Right kidney (tissue), 9 donors: ENCODE results near the gene DUSP5.
A peak's percentile ranks its signal among the peaks of the same experiment; 100 is the strongest.
"Not testable (repeated sequence)": the region's sequence is repeated elsewhere in the genome, so short reads cannot be mapped to it uniquely, and the experiment has no call there.

Experiments used
- DNase-seq: peaks from one replicate; pipeline ENCODE4 v3.0.0-alpha.2; 2016
- long read RNA-seq, 8 donors: transcript quantifications; one replicate each; lab custom pipeline, GENCODE V29; 2026

The DUSP5 gene, protein sequence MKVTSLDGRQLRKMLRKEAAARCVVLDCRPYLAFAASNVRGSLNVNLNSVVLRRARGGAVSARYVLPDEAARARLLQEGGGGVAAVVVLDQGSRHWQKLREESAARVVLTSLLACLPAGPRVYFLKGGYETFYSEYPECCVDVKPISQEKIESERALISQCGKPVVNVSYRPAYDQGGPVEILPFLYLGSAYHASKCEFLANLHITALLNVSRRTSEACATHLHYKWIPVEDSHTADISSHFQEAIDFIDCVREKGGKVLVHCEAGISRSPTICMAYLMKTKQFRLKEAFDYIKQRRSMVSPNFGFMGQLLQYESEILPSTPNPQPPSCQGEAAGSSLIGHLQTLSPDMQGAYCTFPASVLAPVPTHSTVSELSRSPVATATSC
- long read RNA-seq, donor 1, transcript DUSP5-201 (4 exons, 2,557 nt) = major isoform, 5 of 5 reads
- long read RNA-seq, donor 1, partial matches to known transcripts = 0 of 5 reads
- long read RNA-seq, donor 1, other reads (novel, unspliced or antisense) = 0 of 5 reads
- long read RNA-seq, donor 2, partial matches to known transcripts = 0 of 2 reads
- long read RNA-seq, donor 2, other reads (novel, unspliced or antisense) = 0 of 2 reads
- long read RNA-seq, donor 3, partial matches to known transcripts = 0 of 3 reads
- long read RNA-seq, donor 3, other reads (novel, unspliced or antisense) = 0 of 3 reads
- long read RNA-seq, donor 4, transcript DUSP5-201 (4 exons, 2,557 nt) = major isoform, 7 of 7 reads
- long read RNA-seq, donor 4, partial matches to known transcripts = 0 of 7 reads
- long read RNA-seq, donor 4, other reads (novel, unspliced or antisense) = 0 of 7 reads
- long read RNA-seq, donor 5, transcript DUSP5-201 (4 exons, 2,557 nt) = major isoform, 6 of 6 reads
- long read RNA-seq, donor 5, partial matches to known transcripts = 0 of 6 reads
- long read RNA-seq, donor 5, other reads (novel, unspliced or antisense) = 0 of 6 reads
- long read RNA-seq, donor 6, transcript DUSP5-201 (4 exons, 2,557 nt) = major isoform, 7 of 13 reads
- long read RNA-seq, donor 6, partial matches to known transcripts = 6 of 13 reads
- long read RNA-seq, donor 6, other reads (novel, unspliced or antisense) = 0 of 13 reads
- long read RNA-seq, donor 7, transcript DUSP5-201 (4 exons, 2,557 nt) = major isoform, 6 of 6 reads
- long read RNA-seq, donor 7, partial matches to known transcripts = 0 of 6 reads
- long read RNA-seq, donor 7, other reads (novel, unspliced or antisense) = 0 of 6 reads
- long read RNA-seq, donor 8, partial matches to known transcripts = 0 of 4 reads
- long read RNA-seq, donor 8, other reads (novel, unspliced or antisense) = 0 of 4 reads

DNA sequence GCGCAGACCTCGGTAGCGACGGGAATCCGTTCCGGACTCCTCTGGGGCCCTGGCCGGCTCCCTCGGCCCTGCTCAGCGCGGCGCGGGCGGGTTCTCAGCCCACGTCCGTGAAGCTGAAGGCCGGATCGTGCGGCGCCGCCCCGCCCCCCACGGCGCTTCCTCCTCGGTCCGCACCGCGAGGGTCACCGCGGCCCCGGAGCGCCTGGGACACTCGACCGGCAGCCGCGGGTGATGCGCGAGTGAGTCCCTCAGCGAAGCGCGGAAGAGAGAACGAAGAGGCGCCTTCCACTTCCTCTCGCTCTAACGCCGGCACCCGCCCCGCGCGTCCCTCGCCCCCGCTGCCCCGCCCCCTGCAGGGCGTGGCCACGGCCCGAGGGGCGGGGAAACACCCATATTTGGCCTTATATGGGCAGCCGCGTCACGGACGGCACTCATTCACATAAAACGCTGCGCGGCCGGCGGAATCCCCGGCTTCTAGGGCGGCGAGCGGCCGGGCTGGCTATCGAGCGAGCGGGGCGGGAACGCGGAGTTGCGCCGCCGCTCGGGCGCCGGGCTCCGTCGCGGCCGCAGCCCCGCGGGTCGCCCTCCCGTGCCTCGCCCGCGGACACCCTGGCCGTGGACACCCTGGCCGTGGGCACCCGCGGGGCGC, at the start of gene DUSP5:
Gene DUSP5, plus strand, starts transcription at position 470 of the 649 bp plus-strand sequence. CDS start 215 bp downstream, outside the sequence.
- peak; percentile 96 for DNase-seq

DNA sequence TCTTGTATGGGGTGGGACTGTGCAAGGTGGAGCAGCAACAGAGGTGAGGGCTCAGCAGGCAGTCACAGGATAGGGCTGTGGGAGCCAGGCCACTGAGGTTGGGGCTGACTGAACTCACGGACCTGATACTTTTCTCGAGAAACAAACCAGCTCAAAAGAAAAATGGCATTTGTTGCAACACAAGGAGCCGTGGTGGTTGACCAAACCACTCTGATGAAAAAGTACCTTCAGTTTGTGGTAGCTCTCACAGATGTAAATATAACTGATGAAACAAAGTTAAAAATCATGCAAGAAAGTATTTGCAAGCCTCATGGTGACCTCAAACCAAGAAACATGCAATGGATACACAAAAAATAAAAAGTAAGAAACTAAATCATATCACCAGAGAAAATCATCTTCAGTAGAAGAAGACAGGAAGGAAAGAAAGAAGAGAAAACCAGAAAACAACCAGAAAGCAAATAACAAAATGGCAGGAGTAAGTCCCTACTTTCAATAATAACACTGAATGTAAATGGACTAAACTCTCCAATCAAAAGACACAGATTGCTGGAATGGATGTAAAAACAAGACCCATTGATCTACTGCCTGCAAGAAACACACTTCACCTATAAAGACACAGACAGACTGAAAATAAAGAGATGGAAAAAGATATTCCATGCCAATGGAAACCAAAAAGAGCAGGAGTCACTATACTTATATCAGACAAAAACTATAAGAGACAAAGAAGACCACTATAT, 48.9 kb upstream of the DUSP5 start:
- DNase-seq = no peak

DNA sequence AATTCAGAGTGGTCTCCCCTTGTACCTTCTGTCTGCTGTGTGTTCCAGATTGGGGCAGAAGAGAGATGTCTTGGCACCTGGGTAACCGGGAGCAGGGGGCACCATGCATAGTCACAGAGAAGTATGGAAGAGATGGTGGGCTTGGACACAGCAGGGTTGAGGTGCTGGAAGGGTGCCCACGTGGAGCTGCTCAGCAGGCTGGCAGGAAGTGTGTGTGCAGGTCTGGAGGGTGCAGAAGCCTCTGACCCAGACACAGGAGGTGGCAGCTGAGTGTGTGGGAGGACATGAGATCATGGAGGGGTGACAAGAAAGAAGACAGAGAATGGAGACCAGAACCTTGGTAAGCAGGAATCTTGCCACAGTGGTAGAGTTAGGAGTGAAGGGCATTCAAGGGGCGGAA, 42.3 kb upstream of the DUSP5 start:
- DNase-seq = no peak

DNA sequence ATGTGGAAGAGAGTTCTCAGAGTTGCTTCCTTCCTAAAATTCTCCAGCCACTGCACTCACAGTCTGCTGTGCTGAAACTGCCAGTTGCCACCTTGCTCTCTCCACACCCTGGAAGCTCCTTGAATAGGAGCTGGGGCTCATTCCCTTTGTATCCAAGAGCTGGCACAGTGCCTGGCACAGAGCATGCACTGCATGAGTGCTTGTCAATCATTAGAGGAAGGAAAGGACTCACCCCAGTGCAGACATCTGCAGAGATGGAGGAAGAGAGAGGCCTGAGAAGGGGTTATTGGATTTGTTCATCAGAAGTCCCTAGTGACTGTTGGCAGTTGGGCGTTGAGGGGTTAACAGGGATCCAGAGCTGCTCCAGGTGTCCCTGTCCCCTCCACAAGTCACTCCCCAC, 41.7 kb upstream of the DUSP5 start:
- no peak for DNase-seq

DNA sequence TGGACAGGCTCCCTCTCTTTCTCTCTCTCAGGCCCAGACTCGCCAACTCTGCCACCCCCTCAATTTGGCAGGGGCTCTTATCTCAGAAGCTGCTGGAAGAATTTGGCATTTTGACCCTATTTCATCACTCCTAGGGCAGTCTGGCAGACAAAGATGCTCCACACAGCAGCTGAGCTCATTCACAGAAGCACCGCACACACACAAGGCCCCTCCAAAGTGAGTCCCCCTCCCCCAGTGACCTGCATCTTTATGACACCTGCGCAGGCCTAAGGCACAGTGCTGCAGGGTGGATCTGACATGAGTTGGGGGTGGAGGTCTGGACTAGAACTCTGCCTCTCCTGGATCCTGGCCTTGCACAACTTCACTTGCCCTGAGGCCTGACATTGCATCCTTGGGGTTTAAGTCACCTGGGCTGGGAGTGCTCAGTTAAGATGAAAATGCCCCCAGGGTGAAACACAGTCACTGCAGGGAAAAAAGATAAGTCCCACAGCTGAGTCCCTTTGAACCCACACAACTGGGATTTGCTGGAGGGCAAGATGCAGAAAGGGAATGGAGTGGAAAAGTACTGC, 41.1 kb upstream of the DUSP5 start:
- no peak for DNase-seq

DNA sequence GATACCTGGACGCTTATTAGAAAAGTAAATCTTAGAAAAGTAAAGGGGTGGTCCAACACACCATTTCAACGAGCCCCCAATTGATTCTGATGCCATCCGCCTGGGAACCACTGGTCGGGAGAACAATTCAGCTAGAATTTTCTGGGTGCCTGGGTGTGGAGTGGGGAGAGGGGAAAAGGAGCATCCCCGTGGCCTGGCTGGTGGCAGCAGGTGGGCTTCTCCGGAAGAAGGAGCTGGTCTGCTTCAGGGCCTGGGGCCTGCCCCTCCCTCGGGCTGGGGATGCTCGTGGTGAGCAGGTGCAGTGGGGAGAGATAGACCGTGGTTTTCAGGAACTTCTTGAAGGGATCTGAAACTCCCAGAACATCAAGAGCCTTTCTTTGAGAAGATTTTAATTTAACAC, 39.9 kb upstream of the DUSP5 start:
- no peak for DNase-seq

DNA sequence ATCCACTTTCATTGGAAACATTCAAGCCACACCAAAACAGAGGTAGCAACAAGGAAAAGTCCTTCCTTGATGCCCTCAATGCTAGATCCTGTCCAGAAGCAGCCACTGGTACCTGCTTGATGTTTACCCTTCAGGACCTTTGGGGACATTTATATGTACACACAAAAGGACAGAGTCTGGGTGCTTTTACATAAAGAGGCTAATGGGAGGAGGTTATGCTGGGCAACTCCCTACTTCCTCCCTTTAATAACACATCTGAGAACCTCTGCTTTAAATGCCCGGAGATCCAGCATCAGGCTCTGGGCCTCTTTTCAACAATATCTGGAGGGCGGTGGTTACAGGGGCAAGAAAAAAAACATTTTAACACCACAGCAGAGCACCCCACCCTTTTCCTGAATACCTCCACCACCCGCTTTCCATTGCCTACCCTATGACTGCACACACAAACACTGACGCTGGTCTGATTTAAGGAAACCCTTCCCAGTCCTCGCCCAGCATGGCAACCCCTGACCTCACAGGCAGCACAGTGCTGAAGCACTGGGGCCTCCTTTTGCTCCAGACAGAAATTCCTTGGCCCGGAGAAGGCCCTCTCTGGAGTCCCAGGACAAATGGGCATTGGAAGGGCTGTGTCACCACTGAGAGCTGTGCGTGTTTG, 39.3 kb upstream of the DUSP5 start:
- DNase-seq = no peak

DNA sequence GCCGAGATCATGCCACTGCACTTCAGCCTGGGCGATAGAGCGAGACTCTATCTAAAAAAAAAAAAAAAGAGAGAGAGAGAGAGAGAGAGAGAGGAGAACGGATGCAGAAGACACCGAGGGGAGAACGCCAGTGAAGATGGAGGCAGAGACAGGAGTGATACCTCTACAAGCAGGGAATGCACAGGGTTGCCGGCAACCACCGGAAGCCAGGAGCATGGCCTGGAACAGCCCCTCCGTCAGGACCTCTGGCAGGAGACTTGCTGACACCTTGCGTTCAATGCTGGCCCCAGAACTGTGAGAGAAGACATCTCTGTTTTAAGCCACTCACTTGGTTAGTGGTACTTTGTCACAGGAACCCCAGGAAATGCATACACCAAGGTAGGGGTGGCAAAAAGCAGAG, 38.1 kb upstream of the DUSP5 start:
- no peak for DNase-seq

DNA sequence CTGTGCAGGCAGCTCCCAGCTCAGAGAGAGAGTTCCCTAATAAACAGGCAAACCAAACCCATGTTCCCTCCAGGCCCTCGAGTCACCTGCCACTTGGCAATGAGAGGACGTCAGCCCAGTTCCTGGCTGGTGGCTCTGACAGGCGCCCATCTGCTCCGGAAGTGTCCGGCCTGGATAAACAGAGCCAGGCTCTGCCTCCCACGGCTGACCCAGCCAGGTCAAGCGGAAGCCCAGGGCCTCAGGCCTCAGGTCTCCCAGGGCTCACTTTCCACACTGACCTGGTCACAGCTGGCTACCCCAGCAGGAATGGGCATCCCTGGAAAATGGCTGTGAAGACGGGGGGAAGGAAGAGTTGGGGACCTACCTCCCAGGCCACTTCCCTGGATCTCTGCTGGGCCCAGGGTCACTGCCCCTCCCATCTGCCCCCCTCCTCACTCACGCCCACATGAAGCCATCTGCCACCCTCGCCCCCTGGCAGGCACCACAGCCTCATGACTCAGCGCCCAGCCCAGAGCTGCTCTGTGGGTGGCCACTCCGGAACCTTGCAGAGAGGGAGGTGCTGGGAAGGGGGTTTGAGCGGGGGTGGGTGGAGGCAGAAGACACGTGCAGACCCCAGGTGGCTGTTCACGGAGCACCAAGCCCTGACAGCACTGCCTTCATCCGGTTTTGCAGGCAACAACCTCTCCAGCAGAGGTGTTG, 37.4 kb upstream of the DUSP5 start:
- DNase-seq = peak; percentile 37

DNA sequence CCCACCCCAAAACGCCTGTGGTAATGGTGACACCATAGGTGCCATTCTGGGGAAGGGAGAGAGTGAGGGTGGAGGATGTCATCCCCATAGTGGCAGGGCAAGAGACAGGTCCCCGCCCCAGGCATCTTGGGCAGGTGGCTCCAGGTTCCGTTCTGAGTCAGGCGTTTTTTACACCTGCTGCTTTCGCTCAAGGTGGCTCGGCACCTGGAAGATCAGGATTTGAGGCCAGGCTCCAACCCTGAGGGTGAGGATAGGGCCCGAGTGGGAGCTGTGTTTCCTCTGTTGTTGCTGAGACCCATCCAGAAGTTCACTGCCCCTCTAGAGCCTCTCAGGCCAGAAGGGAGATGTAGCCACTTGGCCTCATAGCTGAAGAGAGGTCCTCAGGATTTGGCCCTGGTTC, 36.6 kb upstream of the DUSP5 start:
- no peak for DNase-seq

DNA sequence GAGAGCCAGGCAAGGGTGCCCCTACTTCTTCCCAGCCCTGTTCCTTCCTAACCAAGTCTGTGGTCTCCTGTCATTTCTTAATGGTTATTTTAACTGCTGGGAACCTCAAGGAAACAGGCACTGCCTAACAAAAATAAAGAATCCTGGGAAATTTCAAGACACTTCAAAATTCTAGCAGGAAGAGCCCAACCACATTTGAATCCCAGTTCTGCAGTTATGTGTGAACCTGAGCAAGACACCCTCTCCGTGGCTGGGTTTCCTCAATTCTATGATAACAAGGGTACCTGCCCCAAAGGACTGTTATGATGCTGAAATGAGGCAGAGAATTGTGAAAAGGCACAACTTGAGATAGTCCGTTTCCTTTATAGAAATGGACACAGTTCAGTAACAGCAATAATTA, 36.2 kb upstream of the DUSP5 start:
- DNase-seq = no peak

DNA sequence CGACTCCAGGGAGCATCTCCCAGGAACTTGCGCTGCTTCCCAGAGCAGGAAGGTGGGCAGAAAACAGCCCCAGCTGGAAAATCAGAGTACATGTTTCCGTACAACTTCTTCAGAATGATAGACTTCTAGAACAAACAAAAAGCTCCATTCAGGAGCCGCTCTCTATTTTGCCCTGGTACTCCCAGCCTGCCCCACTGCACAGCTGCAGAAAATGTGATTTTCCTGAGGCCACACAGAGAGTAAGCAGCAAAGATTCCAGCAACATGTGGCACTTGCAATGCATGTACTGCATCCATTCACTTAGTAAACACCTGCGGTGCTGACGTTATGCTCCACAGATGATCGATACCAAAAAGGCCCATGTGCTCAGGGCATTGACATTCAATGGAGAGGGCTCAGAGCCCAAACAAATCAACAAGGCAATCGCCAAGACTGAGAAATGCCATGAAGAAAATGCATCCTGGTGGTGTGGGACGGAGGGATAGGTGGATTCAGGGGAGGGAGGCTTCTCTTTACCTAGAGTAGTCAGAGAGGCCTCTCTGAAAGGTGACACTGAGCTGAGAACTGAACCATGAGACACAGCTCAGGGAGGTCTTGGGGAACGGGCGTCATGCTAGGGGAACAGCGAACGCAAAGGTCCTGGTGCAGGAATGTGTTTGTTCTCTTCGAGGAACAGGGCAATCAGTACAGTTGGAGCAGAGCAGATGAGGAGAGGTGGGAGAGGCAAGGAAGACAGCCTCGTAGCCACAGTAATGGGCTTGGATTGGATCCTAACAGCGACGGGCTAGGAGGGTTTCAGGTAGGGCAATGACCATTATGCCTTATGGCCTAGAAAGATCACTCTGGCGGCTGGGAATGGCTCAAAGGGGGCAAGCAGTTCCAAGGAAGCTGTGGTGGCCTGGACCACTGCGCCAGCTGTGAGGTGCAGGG, 35.3 kb upstream of the DUSP5 start:
- DNase-seq = no peak

DNA sequence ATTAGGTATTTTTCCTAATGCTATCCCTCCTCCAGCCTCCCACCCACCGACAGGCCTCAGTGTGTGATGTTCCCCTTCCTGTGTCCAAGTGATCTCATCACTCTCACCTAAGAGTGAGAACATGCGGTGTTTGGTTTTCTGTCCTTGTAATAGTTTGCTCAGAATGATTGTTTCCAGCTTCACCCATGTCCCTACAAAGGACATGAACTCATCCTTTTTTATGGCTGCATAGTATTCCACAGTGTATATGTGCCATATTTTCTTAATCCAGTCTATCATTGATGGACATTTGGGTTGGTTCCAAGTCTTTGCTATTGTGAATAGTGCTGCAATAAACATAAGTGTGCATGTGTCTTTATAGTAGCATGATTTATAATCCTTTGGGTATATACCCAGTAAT, 29.4 kb upstream of the DUSP5 start:
- DNase-seq = not testable (repeated sequence)

DNA sequence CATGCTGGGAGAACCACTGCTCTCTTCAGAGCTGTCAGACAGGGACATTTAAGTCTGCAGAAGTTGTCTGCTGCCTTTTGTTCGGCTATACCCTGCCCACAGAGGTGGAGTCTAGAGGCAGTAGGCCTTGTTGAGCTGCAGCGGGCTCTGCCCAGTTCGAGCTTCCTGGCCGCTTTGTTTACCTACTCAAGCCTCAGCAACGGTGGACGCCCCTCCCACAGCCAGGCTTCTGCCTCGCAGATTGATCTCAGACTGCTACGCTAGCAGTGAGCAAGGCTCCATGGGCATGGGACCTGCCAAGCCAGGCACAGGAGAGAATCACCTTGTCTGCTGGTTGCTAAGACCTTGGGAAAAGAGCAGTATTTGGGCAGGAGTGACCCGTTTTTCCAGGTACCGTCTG, 27.2 kb upstream of the DUSP5 start:
- DNase-seq = not testable (repeated sequence)

DNA sequence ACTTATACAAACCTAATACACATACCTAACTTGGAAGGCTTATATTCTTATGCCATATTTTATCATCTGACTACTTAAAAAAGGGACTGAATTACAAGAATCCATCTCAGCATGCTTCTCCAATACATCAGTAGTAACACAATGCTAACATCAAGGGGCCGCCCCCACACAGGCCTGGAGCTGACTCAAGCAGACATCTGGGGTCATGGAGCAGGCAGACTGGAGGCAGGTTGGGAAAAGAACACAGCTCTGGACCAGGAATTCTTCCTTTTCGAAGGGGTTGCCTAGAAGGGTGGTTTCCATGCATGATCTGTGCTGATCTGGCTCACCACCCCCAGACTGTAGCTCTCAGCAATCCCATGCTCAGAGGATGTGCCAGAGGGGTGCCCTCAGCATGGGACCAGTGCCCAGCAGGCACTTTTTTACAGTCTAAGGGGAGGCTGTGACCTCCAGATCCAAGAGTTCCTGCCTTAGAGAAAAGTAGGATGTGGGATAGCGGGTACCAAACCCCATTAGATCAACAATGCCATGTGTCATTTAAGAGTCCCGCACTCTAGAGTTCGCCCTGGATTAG, 26.1 kb upstream of the DUSP5 start:
- DNase-seq = no peak

DNA sequence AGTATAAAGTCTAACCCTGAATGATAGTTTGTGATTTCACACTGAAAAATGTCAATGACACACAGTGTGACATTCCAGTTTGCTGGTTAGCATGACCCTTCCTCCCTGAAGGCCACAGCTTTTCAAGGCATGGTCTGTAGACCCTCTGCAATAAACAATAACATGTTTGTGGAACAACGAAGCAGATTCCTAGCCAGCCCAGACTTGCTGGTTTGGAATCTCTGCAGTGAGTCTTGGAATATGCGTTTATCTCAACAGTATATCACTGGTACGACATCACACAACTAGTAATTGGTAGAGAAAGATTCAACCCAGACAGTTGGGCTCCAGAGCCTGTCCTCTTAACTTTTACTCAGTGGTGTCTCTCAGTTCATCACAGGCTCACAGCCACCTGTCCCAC, 23.7 kb upstream of the DUSP5 start:
- no peak for DNase-seq

DNA sequence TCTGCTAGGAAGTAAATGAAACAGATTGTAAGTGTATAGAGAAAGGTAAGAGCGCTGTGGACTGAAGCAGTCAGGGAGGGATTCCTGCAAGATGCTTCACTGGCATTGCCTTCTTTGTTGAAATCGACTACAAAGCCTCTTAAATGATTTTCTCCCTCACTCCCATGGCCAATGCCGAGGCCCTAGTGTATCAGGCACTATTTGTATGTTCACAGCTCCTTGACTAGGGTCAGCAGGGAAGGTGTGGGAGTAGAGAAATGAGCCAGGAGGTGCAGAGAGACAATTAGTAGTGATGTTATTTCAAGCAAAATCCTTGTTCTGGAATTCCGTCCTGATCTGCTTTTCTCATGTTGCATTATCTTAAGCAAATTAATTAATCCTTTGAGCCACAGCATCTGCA, 22.9 kb upstream of the DUSP5 start:
- peak; percentile 32 for DNase-seq
